HEK293 (cell line): ENCODE results near the gene ZNF644.

ENCODE experiments used
- ZBTB10 ChIP-seq: fragments of 450-650 bp; formaldehyde crosslinking; IDR thresholded peaks from 2 replicates; pipeline ENCODE4 v1.5.1; 2016; ENCODE audit warnings: missing biosample characterization, missing genetic modification characterization
- ZNF274 ChIP-seq, 2 experiments: fragments of 200-500 bp in 1 of 2; fragments of 450-650 bp in 1 of 2; sonication (Bioruptor generic) in 1 of 2; formaldehyde crosslinking in 1 of 2; IDR thresholded peaks; 2 replicates each; pipeline versions ENCODE4 v1.5.1 to v1.6.1; 2014 to 2016; ENCODE audit warnings: borderline replicate concordance in 1 of 2, inconsistent platforms in 1 of 2, low read length in 1 of 2, missing biosample characterization in 1 of 2, missing genetic modification characterization in 1 of 2
- ZNF280D ChIP-seq: fragments of 450-650 bp; formaldehyde crosslinking; IDR thresholded peaks from 2 replicates; pipeline ENCODE4 v1.5.1; 2016; ENCODE audit warnings: missing biosample characterization, missing genetic modification characterization
- TF ChIP-seq, protein P1 (sequence below): fragments of 450-650 bp; formaldehyde crosslinking; IDR thresholded peaks from 2 replicates; pipeline ENCODE4 v1.5.1; 2016; ENCODE audit warnings: missing biosample characterization, missing genetic modification characterization

- TF ChIP-seq ZBTB10 (tag by site-specific recombination) (no peak), ZNF274 (IDR thresholded peaks at IDR 0.05; ENCODE audit: low read length) (no peak), ZNF274 (tag by site-specific recombination; IDR thresholded peaks at IDR 0.05; ENCODE audit: borderline replicate concordance) (no peak), ZNF280D (no peak)
- TF ChIP-seq, protein P1, sequence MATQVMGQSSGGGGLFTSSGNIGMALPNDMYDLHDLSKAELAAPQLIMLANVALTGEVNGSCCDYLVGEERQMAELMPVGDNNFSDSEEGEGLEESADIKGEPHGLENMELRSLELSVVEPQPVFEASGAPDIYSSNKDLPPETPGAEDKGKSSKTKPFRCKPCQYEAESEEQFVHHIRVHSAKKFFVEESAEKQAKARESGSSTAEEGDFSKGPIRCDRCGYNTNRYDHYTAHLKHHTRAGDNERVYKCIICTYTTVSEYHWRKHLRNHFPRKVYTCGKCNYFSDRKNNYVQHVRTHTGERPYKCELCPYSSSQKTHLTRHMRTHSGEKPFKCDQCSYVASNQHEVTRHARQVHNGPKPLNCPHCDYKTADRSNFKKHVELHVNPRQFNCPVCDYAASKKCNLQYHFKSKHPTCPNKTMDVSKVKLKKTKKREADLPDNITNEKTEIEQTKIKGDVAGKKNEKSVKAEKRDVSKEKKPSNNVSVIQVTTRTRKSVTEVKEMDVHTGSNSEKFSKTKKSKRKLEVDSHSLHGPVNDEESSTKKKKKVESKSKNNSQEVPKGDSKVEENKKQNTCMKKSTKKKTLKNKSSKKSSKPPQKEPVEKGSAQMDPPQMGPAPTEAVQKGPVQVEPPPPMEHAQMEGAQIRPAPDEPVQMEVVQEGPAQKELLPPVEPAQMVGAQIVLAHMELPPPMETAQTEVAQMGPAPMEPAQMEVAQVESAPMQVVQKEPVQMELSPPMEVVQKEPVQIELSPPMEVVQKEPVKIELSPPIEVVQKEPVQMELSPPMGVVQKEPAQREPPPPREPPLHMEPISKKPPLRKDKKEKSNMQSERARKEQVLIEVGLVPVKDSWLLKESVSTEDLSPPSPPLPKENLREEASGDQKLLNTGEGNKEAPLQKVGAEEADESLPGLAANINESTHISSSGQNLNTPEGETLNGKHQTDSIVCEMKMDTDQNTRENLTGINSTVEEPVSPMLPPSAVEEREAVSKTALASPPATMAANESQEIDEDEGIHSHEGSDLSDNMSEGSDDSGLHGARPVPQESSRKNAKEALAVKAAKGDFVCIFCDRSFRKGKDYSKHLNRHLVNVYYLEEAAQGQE (tag by site-specific recombination), result no peak
These were observed 85.1 kb downstream of the ZNF644 start for GRCh38 chr1:90936731-90937130.
